ENCODE data around the gene WDR12.

- no peak for TF ChIP-seq POLR2A (IDR thresholded peaks at IDR 0.05; ENCODE audit: low read depth, low read length)
- no peak for TF ChIP-seq POLR2AphosphoS5 (IDR thresholded peaks at IDR 0.05; ENCODE audit: low read depth, low read length)
These were observed 23.0 kb upstream of the WDR12 start for GRCh38 chr2:202934456-202934855.
